RWPE1 (cell line): ENCODE measurements around the gene HLA-E.

Experiments
- CTCF ChIA-PET: fragments of 350-600 bp; sonication (Branson Sonifier 250); formaldehyde crosslinking; extraction: SDS; loops from one replicate; lab custom pipeline; 2021; lab: Yijun Ruan, JAX
- POLR2A ChIA-PET: fragments of 400-600 bp; formaldehyde crosslinking; extraction: SDS; loops from one replicate; lab custom pipeline; 2020; ENCODE audit warnings: antibody characterized with exemption; ENCODE audit not compliant: low non-redundant PET; lab: Yijun Ruan, JAX
- DNase-seq: peaks from one replicate; pipeline ENCODE4 v3.0.0; 2012; ENCODE audit warnings: low spot score
- H3K27ac ChIP-seq: fragments of 450-650 bp; 2 replicates; pipeline ENCODE4 v1.5.1; 2017
- TF ChIP-seq, protein P1 (sequence below): fragments of 450-650 bp; conservative IDR thresholded peaks from 2 replicates; pipeline ENCODE4 v1.5.1; 2017; ENCODE audit warnings: low read depth, mild to moderate bottlenecking

Gene HLA-E

DNA sequence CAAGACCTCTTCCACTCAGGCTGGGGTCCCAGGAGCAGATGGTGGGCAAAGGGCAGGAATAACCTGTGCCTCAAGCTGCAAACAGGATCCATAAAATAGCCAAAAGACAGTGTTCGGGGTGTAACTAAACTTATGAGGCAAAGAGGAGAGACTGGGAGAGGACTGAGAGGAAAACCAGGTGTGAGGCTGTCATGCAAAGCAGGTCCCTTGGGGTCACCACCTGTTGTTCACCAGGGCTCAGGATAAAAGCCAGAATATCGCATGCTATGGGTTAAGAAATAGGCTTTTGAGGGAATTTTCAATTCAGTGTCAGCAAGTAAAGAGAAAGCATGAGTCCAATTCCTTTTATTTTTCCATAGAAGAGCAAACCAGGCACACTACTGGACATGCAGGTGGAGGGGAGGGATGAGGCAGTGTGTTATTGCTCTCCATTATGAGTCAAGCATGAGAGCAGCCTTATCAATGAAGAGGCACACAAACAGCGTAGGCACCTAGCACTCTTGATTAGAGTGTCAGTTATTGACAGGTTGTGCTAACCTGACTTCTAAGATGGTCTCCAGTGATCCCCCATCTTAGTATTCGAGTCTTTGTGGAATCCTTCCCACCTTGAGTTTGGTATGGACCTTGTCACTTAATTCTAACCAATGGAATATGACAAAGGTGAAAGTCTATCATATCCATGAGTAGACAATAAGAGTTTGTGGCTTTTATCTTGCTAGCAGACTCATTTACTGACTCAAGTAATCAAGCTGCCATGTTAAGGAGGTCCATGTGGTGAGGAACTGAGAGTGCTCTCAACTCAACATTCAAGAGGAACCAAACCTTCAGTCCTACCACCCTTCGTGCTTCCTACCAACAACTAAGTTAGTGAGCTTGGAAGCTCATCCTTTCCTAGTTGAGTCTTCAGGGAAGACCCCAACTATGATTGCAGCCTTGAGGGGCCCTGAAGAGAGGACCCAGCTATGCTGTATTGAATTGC lies 18.8 kb downstream of the HLA-E start:
- DNase-seq = no peak
- TF ChIP-seq, protein P1, sequence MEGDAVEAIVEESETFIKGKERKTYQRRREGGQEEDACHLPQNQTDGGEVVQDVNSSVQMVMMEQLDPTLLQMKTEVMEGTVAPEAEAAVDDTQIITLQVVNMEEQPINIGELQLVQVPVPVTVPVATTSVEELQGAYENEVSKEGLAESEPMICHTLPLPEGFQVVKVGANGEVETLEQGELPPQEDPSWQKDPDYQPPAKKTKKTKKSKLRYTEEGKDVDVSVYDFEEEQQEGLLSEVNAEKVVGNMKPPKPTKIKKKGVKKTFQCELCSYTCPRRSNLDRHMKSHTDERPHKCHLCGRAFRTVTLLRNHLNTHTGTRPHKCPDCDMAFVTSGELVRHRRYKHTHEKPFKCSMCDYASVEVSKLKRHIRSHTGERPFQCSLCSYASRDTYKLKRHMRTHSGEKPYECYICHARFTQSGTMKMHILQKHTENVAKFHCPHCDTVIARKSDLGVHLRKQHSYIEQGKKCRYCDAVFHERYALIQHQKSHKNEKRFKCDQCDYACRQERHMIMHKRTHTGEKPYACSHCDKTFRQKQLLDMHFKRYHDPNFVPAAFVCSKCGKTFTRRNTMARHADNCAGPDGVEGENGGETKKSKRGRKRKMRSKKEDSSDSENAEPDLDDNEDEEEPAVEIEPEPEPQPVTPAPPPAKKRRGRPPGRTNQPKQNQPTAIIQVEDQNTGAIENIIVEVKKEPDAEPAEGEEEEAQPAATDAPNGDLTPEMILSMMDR = no peak
- ChIA-PET POLR2A (no interaction called here), CTCF (no interaction called here)
- H3K27ac ChIP-seq = no peak overlapping the region

DNA sequence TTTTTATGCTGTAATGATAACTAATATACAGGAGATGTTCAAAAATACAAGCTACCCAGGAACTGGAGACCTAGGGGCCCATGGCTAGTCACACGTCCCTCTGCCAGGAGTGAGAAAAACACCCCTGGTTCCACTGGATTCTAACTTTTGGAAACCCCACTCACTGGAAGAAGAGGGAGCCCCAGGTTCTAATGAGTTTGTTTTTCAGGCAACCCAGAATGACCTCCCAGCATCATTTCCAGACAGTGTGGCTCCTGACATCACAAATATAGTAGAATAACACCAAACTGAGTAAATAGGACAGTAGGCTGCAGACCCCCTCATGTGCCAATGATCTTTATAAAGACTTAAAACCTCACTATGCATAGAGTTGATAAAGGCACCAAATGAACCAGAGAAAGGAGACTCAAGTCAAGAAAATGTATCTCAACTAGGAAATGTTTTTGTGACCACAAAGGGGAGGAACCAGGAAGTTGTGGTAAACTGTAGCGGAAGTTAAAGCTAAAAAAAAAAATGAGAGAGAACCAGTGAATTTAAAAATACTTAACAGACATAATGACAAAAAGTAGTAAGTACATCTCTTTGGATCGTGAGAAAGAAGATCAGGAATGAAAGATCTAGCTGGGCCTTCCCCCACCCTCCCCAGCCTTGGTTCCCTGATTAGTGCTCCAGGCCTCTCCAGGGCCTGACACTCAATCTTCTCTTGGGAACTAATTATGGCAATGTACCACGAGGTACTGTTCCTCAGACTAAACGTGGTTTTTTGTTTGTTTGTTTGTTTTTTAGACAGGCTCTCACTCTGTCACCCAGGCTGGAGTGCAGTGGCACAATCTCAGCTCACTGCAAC lies 19.8 kb downstream of the HLA-E start:
- CTCF ChIA-PET = interaction anchor here (0.7 to 1.1 kb wide), 3 partner anchors 13 to 32 kb away, joined by 3 to 6 read pairs (median 3); no protein-coding TSS in a partner anchor
- TF ChIP-seq, protein P1 = no peak
- H3K27ac ChIP-seq = no peak overlapping the region
- POLR2A ChIA-PET = no interaction called here
- no peak for DNase-seq

DNA sequence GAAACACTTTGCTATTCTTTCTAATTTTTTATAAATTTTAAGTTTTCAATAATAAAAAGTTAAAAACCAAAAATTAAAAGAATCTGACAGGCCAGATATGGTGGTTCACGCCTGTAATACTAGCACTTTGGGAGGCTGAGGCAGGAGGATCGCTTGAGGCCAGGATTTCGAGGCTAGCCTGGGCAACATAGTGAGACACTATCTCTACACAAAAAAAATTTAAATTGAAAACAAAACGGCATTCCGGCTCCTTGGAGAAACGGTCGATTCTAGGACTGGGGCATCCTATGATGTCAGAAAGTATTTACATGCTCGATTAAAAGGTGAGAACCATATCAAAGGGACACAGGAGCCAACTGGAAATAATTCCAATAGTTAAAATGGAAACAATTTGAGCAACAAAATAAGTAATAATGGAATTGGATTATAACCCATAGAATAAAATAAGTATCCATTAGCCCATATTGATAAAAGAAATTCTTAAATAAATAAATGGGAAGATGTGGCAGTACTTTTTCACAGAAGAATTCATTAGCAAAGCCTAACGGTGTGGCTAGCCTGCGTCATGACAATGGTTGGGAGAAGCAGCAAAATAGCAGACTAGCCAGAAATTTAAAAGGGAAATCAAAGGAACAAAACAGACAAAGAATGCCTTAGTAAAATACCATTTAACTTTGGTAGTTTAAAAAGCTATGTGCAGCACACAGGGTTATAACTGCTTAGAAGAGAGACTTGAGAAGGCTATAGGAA lies 21.3 kb downstream of the HLA-E start:
- no peak for DNase-seq
- ChIA-PET POLR2A (no interaction called here), CTCF (interaction anchor here (0.7 kb wide), 2 partner anchors 10 to 31 kb away, joined by 3 to 4 read pairs; no protein-coding TSS in a partner anchor)
- TF ChIP-seq, protein P1 = no peak
- no peak overlapping the region for H3K27ac ChIP-seq

DNA sequence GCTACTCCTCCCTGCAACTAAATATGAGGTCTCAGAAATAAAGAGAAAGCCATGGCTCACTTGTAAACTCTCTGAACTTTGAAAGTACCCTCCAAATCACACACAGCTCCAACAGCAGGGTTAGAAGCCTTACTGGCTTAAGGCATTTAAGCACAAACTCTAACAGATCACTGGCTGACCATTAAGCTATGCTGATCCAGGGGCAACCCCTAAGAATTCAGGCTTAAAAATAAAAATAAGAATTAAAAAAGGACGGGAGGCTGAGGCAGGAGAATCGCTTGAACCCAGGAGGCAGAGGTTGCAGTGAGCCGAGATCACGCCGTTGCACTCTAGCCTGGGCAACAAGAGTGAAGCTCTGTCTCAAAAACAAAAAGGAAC lies 21.8 kb downstream of the HLA-E start:
- CTCF ChIA-PET = interaction anchor here (0.7 to 1.5 kb wide), 2 partner anchors 31 to 34 kb away, joined by 3 to 4 read pairs; no protein-coding TSS in a partner anchor

DNA sequence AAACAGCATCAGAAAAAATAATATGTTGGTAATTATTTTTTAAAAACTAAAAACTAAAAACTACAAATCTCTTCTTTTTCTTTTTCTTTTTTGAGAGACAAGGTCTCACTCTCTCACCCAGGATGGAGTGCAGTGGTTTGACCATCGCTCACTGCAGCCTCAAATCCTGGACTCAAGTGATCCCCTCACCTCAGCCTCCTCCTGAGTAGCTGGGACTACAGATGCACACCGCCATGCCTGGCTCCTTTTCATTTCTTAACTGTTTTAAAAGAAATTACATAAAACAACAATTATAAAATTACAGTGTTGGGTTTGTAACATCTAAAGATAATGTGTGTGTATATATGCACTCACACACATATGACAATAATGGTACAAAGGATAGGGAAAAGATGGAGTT lies 24.1 kb downstream of the HLA-E start:
- CTCF ChIA-PET = interaction anchor here (0.6 kb wide), 1 partner anchor 60 kb away, joined by 6 read pairs; no protein-coding TSS in a partner anchor
- TF ChIP-seq, protein P1 = no peak
- no peak overlapping the region for H3K27ac ChIP-seq
- no peak for DNase-seq
- POLR2A ChIA-PET = no interaction called here

More for the DNA sequence above, 21.8 kb downstream of the HLA-E start:
- no peak overlapping the region for H3K27ac ChIP-seq
- no peak for DNase-seq
- POLR2A ChIA-PET = no interaction called here
- TF ChIP-seq, protein P1 = no peak
